Esophagus squamous epithelium (tissue), 5 donors: ENCODE data around the gene RGN. TPM values are rescaled to one million over a fixed set of nuclear protein-coding genes. Genes with fewer than 3 reads are reported as not detected.

ENCODE experiments used
- DNase-seq: peaks from one replicate; lab custom pipeline; 2025; lab: John Stamatoyannopoulos, UW
- H3K27ac ChIP-seq, 4 donors: fragments of 200-600 bp; sonication (generic); one replicate each; pipeline ENCODE4 v1.5.1; 2016 to 2019; ENCODE audit warnings: mild to moderate bottlenecking in 1 of 4
- H3K27me3 ChIP-seq, 4 donors: fragments of 200-600 bp; sonication (generic); 1 replicate in 3 of 4; 2 replicates in 1 of 4; pipeline versions ENCODE4 v1.5.1 to v1.6.0; 2017 to 2021; ENCODE audit warnings: antibody characterized with exemption in 1 of 4
- H3K36me3 ChIP-seq, 3 donors: fragments of 200-600 bp; sonication (generic); one replicate each; pipeline ENCODE4 v1.5.1; 2016 to 2019
- H3K4me1 ChIP-seq, 3 donors: fragments of 200-600 bp; sonication (generic); one replicate each; pipeline ENCODE4 v1.5.1; 2017 to 2019
- H3K4me3 ChIP-seq, 4 donors: fragments of 200-600 bp; sonication (generic); 1 replicate in 3 of 4; 2 replicates in 1 of 4; pipeline ENCODE4 v1.5.1; 2016 to 2019; ENCODE audit warnings: mild to moderate bottlenecking in 2 of 4, moderate library complexity in 1 of 4
- H3K9me3 ChIP-seq, 3 donors: fragments of 200-600 bp; sonication (generic); one replicate each; pipeline ENCODE4 v1.5.1; 2016 to 2019
- POLR2A ChIP-seq, 4 donors: fragments of 450-650 bp; IDR thresholded peaks; one replicate each; pipeline ENCODE4 v1.6.1; 2017; ENCODE audit warnings: antibody characterized with exemption in 4 of 4, mild to moderate bottlenecking in 4 of 4, moderate library complexity in 3 of 4
- WGBS, 2 donors: methylation state at CpG; one replicate each; pipeline ENCODE4 v1.1.5; 2018; 5-methylcytosine and 5-hydroxymethylcytosine counted together
- intact Hi-C: fragments of 100-400 bp; cut with DNase I; formaldehyde crosslinking; loops from one replicate; pipeline ENCODE4 v1.15.0; 2022
- total RNA-seq, 4 donors: library from RNA; depleted of rRNA; stranded (reverse); fragments of >200 nt; gene quantifications; one replicate each; pipeline ENCODE4 v1.1.0, GENCODE V29; 2016
- TF ChIP-seq, protein P1 (sequence below), 6 experiments: fragments of 450-650 bp in 4 of 6; fragments of 200-600 bp in 2 of 6; sonication (generic) in 2 of 6; IDR thresholded peaks; one replicate each; pipeline ENCODE4 v1.5.1; 2016 to 2019; ENCODE audit warnings: antibody characterized with exemption in 6 of 6, mild to moderate bottlenecking in 4 of 6, moderate library complexity in 4 of 6
- donor health status: DM: yes; HTN: yes; CAD: no.

RGN gene
- total RNA-seq, result 1 to 10 TPM in 1 of 4 donors, under 1 TPM in 2, not detected in 1; 0.44 to 3.8 (median 0.75) TPM

DNA sequence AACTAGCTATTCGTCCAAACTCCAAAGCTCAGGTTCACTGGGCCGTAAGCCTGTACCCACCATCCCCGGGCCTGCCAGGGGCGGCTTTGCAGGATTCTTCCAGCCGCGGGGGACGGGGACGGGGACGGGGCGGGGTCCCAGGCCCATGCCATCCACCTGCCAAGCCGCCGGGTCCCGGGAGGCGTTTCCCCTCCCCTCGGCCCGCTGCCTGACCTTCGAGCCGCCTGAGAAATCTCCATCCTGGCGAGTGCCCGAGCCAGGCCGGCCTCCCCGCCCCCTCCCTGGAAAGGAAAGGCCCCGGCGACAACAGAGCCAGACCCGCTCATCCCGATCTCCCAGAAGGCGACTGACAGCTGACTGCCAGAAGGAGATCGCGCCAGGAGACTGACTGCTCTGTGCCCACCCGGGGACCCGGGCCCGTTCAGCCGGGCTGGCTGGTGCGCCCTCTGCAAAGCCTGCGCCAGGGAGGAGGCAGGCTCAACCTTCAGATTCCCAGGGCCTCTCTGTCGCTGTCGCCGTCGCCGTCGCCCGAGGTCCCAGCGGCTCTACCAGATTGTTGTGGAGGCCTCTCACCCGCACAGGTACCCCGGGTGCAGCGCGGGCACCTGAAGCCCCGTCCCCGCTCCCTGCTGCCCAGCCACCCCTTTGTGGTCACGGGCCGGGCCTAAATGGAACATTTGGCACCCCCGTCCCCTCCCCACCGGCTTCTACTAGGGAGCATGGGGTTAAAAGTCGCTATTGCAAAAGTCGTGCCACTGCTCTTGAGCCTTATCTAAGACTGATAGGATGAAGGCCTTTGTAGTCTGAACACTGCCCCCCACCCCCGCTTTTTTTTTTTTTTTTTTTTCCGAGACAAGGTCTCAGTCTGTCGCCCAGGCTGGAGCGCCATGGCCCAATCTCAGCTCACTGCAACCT is at the start of gene RGN:
Gene RGN, plus strand, starts transcription at position 315 of the 915 bp plus-strand sequence. CDS start 2,702 bp downstream, outside the sequence.
- intact Hi-C loops, result no loop called here
- H3K27ac ChIP-seq, result peak within 1 kb of the TSS in 3 of 4 donors; percentile 4 to 55 (median 39)
- H3K9me3 ChIP-seq, result no peaks in the 10 kb centered on the region
- no peaks in the 10 kb centered on the region for H3K4me1 ChIP-seq
- H3K36me3 ChIP-seq, result no peaks in the 10 kb centered on the region
- 0 to 55% methylated on average over 1 to 26 of the region's 59 CpGs for WGBS, 2 donors
- no peak for TF ChIP-seq POLR2A (IDR thresholded peaks at IDR 0.05)
- TF ChIP-seq, protein P1, sequence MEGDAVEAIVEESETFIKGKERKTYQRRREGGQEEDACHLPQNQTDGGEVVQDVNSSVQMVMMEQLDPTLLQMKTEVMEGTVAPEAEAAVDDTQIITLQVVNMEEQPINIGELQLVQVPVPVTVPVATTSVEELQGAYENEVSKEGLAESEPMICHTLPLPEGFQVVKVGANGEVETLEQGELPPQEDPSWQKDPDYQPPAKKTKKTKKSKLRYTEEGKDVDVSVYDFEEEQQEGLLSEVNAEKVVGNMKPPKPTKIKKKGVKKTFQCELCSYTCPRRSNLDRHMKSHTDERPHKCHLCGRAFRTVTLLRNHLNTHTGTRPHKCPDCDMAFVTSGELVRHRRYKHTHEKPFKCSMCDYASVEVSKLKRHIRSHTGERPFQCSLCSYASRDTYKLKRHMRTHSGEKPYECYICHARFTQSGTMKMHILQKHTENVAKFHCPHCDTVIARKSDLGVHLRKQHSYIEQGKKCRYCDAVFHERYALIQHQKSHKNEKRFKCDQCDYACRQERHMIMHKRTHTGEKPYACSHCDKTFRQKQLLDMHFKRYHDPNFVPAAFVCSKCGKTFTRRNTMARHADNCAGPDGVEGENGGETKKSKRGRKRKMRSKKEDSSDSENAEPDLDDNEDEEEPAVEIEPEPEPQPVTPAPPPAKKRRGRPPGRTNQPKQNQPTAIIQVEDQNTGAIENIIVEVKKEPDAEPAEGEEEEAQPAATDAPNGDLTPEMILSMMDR (IDR thresholded peaks at IDR 0.05), result no peak
- no peak for DNase-seq
- H3K4me3 ChIP-seq, result peak within 1 kb of the TSS; percentile 15 to 59 (median 40)
- H3K27me3 ChIP-seq, result no peaks in the 10 kb centered on the region

DNA sequence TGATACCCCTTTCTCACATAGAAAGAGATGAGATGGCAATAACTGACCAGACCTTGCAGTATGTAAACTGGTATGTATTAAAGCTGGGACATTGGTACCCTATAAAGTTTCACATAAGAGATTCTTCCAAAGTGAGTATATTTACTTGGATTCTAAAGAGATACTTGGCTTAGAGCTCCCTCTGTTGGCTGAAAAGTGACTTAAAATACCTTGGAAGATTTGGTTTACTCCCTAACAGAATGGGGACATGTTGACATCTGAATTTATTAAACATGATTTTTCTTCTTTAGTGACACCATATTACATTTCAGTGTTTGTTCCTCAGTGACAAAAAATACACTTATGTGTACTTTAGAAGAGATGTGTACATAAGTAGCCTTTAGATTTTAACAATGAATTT is 47.9 kb upstream of the RGN start:
- Histone ChIP-seq H3K4me1 (no peaks in the 10 kb centered on the region), H3K4me3 (no peak overlapping the region), H3K36me3 (peaks cover 0 to 12% (median 0%) of the 10 kb centered on the region in 3 donors), H3K9me3 (no peaks in the 10 kb centered on the region), H3K27me3 (no peaks in the 10 kb centered on the region), H3K27ac (no peak overlapping the region)
- TF ChIP-seq POLR2A (IDR thresholded peaks at IDR 0.05), result no peak
- TF ChIP-seq, protein P1 (IDR thresholded peaks at IDR 0.05), result peak in 5 of 6 experiments; percentile 40 to 54 (median 45)
- intact Hi-C loops, result no loop called here
- DNase-seq, result no peak

DNA sequence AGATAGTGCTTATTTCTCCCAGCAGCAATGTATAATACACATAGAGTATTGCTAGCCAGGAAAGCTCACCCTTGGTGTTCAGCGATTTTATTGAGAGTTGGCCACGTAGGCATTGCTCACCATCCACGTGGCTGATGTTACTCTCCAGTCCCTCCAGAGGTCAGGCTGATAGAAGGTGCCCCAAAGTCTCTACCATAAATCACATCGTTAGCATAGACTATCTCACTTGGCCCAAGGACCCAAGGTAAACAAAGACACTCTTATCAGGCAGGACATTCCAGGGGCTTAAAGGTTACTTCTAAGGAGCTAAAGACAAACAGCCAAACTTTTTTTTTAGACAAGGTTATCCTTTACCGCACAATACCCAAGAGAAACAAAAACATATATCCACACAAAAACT is 30.3 kb upstream of the RGN start:
- no peaks in the 10 kb centered on the region for H3K27me3 ChIP-seq
- TF ChIP-seq POLR2A (IDR thresholded peaks at IDR 0.05), result no peak
- TF ChIP-seq, protein P1 (IDR thresholded peaks at IDR 0.05), result no peak
- H3K4me1 ChIP-seq, result no peaks in the 10 kb centered on the region
- H3K4me3 ChIP-seq, result no peak overlapping the region
- peaks cover 0 to 10% (median 0%) of the 10 kb centered on the region in 3 donors for H3K9me3 ChIP-seq
- WGBS, 2 donors, result 73 to 76% methylated on average over 3 to 4 of the region's 5 CpGs
- no peak for DNase-seq
- H3K36me3 ChIP-seq, result peaks cover 0 to under 1% (median 0%) of the 10 kb centered on the region in 3 donors
- intact Hi-C loops, result no loop called here
- no peak overlapping the region for H3K27ac ChIP-seq

DNA sequence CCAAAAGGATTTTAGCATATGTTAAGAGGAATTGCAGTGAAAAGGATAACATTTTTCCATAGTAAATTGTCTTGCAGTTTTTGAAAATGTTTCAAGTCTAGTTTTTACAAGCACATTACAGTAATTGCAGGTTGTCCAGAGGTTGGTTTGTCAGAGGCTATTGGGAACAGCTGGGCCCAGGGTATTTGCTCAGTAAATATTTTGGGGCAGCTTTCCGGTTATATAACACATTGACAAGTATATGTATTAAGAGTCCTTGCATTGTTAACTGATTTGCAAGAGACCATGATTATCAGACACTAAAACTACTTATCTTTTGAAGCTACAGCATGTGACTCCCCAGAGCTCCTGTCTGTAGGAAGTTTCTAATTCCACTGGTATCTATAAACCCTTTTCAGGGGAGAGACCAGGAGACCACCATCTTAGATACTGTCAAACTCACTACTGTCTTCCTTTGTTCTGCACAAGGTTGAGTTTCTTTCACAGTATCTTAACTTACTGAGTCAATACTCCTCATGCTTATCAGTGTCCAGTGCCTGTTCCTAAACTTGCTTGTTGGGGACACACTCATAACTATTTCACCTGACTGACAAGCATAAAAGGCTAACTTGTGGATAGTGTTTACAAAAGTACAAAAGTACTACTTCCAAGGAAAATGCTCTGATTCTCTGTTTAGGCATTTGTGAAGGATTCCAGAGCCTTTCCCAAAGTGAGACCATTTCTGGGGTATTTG is 18.9 kb upstream of the RGN start:
- no peak for DNase-seq
- Histone ChIP-seq H3K27me3 (no peaks in the 10 kb centered on the region), H3K36me3 (peaks cover 0 to 28% (median 1%) of the 10 kb centered on the region in 3 donors), H3K4me3 (no peak overlapping the region), H3K4me1 (no peaks in the 10 kb centered on the region), H3K27ac (no peak overlapping the region), H3K9me3 (no peaks in the 10 kb centered on the region)
- TF ChIP-seq POLR2A (IDR thresholded peaks at IDR 0.05), result no peak
- TF ChIP-seq, protein P1 (IDR thresholded peaks at IDR 0.05), result no peak
- intact Hi-C loops, result no loop called here
- 75 to 88% methylated on average over 1 of the region's 1 CpG for WGBS, 2 donors
